Measurements from ENCODE around the gene KIF17. TPM values are rescaled to one million over a fixed set of nuclear protein-coding genes. Genes with fewer than 3 reads are reported as not detected.

The KIF17 gene
- total RNA-seq, 1 donor from 2014 or later: 2.2 TPM

GRCh38 chr1:20619999-20620398 is 97.8 kb downstream of the KIF17 start:
- TF ChIP-seq EZH2 (IDR thresholded peaks at IDR 0.05; ENCODE audit: insufficient read depth, low read length): no peak
- TF ChIP-seq, protein P1, sequence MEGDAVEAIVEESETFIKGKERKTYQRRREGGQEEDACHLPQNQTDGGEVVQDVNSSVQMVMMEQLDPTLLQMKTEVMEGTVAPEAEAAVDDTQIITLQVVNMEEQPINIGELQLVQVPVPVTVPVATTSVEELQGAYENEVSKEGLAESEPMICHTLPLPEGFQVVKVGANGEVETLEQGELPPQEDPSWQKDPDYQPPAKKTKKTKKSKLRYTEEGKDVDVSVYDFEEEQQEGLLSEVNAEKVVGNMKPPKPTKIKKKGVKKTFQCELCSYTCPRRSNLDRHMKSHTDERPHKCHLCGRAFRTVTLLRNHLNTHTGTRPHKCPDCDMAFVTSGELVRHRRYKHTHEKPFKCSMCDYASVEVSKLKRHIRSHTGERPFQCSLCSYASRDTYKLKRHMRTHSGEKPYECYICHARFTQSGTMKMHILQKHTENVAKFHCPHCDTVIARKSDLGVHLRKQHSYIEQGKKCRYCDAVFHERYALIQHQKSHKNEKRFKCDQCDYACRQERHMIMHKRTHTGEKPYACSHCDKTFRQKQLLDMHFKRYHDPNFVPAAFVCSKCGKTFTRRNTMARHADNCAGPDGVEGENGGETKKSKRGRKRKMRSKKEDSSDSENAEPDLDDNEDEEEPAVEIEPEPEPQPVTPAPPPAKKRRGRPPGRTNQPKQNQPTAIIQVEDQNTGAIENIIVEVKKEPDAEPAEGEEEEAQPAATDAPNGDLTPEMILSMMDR (IDR thresholded peaks at IDR 0.05; ENCODE audit: insufficient read depth, low read depth, low read length): no peak
- Mint-ChIP-seq H3K27me3 (ENCODE audit: low read depth, unreplicated experiment) (peaks cover 21% of the 10 kb centered on the region), H3K27ac (ENCODE audit: unreplicated experiment) (no peak overlapping the region), H3K9me3 (ENCODE audit: unreplicated experiment) (peaks cover 1% of the 10 kb centered on the region), H3K36me3 (ENCODE audit: low read depth, unreplicated experiment) (no peaks in the 10 kb centered on the region), H3K4me1 (ENCODE audit: low read depth, unreplicated experiment) (no peaks in the 10 kb centered on the region), H3K4me3 (ENCODE audit: unreplicated experiment) (no peak overlapping the region)
- Histone ChIP-seq H3K27ac (ENCODE audit: low read depth, low read length) (no peak overlapping the region), H3K36me3 (ENCODE audit: insufficient read depth, low read length) (no peaks in the 10 kb centered on the region), H3K27me3 (ENCODE audit: insufficient read depth, low read length) (no peaks in the 10 kb centered on the region), H3K4me2 (ENCODE audit: low read length) (no peak overlapping the region), H3K4me1 (ENCODE audit: insufficient read depth, low read length) (no peaks in the 10 kb centered on the region), H2AFZ (ENCODE audit: low read depth, low read length) (no peak overlapping the region), H4K20me1 (ENCODE audit: insufficient read depth, low read length) (no peaks in the 10 kb centered on the region), H3K79me2 (ENCODE audit: insufficient read depth, low read length) (no peaks in the 10 kb centered on the region), H3K9me3 (ENCODE audit: insufficient read depth, low read depth, low read length) (no peaks in the 10 kb centered on the region), H3K9ac (ENCODE audit: low read length) (no peak overlapping the region), H3K4me3 (ENCODE audit: insufficient read depth, low read depth, low read length) (no peak overlapping the region)
- FAIRE-seq: no peak
- no peak for DNase-seq (ENCODE audit: low read depth)

DNA sequence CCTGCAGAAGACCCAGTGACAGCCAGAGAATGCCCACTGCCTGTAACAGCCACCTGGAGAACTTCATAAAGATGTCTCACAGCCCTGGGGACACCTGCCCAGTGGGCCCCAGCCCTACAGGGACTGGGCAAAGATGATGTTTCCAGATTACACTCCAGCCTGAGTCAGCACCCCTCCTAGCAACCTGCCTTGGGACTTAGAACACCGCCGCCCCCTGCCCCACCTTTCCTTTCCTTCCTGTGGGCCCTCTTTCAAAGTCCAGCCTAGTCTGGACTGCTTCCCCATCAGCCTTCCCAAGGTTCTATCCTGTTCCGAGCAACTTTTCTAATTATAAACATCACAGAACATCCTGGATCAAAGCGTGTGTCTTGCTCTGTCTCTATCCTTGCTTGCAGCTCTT is 99.3 kb downstream of the KIF17 start:
- peaks cover 9% of the 10 kb centered on the region for H3K4me1 ChIP-seq (ENCODE audit: insufficient read depth, low read length)
- H3K27me3 ChIP-seq (ENCODE audit: insufficient read depth, low read length): no peaks in the 10 kb centered on the region
- no peaks in the 10 kb centered on the region for H3K9me3 ChIP-seq (ENCODE audit: insufficient read depth, low read depth, low read length)
- no peaks in the 10 kb centered on the region for H3K9me3 Mint-ChIP-seq (ENCODE audit: unreplicated experiment)
- FAIRE-seq: no peak
- H3K36me3 ChIP-seq (ENCODE audit: insufficient read depth, low read length): no peaks in the 10 kb centered on the region
- no peaks in the 10 kb centered on the region for H3K36me3 Mint-ChIP-seq (ENCODE audit: low read depth, unreplicated experiment)
- H3K27ac Mint-ChIP-seq (ENCODE audit: unreplicated experiment): no peak overlapping the region
- DNase-seq (ENCODE audit: low read depth): no peak
- no peak overlapping the region for H2AFZ ChIP-seq (ENCODE audit: low read depth, low read length)
- no peak overlapping the region for H3K4me3 Mint-ChIP-seq (ENCODE audit: unreplicated experiment)
- peaks cover 21% of the 10 kb centered on the region for H3K27me3 Mint-ChIP-seq (ENCODE audit: low read depth, unreplicated experiment)
- no peak overlapping the region for H3K4me3 ChIP-seq (ENCODE audit: insufficient read depth, low read depth, low read length)
- no peak overlapping the region for H3K9ac ChIP-seq (ENCODE audit: low read length)
- H4K20me1 ChIP-seq (ENCODE audit: insufficient read depth, low read length): no peaks in the 10 kb centered on the region
- TF ChIP-seq EZH2 (IDR thresholded peaks at IDR 0.05; ENCODE audit: insufficient read depth, low read length): no peak
- TF ChIP-seq, protein P1 (IDR thresholded peaks at IDR 0.05; ENCODE audit: insufficient read depth, low read depth, low read length): no peak
- H3K4me1 Mint-ChIP-seq (ENCODE audit: low read depth, unreplicated experiment): peaks cover 6% of the 10 kb centered on the region
- H3K79me2 ChIP-seq (ENCODE audit: insufficient read depth, low read length): no peaks in the 10 kb centered on the region
- no peak overlapping the region for H3K27ac ChIP-seq (ENCODE audit: low read depth, low read length)
- no peak overlapping the region for H3K4me2 ChIP-seq (ENCODE audit: low read length)

DNA sequence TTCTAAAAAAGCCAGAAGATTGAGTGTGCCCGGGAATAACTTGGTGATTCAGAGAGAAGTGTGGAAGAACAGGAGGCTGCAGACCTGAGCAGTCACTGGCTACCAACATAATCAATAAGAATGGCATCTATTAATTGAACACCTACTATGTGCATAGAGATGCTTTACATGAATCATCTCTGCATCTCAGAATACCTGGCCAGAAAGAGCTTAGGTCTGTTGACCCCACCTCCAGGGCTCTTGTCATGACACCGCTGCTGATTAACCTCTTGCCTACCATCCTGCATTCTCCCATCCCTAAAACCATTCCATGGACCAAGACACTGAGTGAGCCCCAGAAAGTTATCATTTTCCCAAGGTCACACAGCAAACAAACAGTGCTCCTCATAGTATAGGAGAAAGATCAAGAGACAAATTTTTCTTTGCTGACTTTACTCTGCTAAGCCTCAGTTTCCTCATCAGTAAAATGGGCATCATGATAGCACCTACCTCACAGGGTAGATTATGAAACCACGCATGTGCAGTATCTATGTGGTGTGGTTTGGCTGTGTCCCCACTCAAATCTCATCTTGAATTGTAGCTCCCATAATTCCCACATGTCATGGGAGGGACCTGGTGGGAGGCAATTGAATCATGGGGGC is 100.8 kb downstream of the KIF17 start:
- no peak overlapping the region for H2AFZ ChIP-seq (ENCODE audit: low read depth, low read length)
- no peaks in the 10 kb centered on the region for H3K27me3 ChIP-seq (ENCODE audit: insufficient read depth, low read length)
- H3K9me3 Mint-ChIP-seq (ENCODE audit: unreplicated experiment): no peaks in the 10 kb centered on the region
- TF ChIP-seq, protein P1 (IDR thresholded peaks at IDR 0.05; ENCODE audit: insufficient read depth, low read depth, low read length): no peak
- TF ChIP-seq EZH2 (IDR thresholded peaks at IDR 0.05; ENCODE audit: insufficient read depth, low read length): no peak
- H3K27me3 Mint-ChIP-seq (ENCODE audit: low read depth, unreplicated experiment): peaks cover 17% of the 10 kb centered on the region
- H3K27ac Mint-ChIP-seq (ENCODE audit: unreplicated experiment): no peak overlapping the region
- FAIRE-seq: no peak
- H3K4me1 Mint-ChIP-seq (ENCODE audit: low read depth, unreplicated experiment): peaks cover 8% of the 10 kb centered on the region
- H3K36me3 ChIP-seq (ENCODE audit: insufficient read depth, low read length): no peaks in the 10 kb centered on the region
- no peak overlapping the region for H3K27ac ChIP-seq (ENCODE audit: low read depth, low read length)
- peak overlapping the region; percentile 13 for H3K4me2 ChIP-seq (ENCODE audit: low read length)
- no peak overlapping the region for H3K4me3 ChIP-seq (ENCODE audit: insufficient read depth, low read depth, low read length)
- H3K36me3 Mint-ChIP-seq (ENCODE audit: low read depth, unreplicated experiment): no peaks in the 10 kb centered on the region
- H3K9me3 ChIP-seq (ENCODE audit: insufficient read depth, low read depth, low read length): no peaks in the 10 kb centered on the region
- H3K4me1 ChIP-seq (ENCODE audit: insufficient read depth, low read length): peaks cover 16% of the 10 kb centered on the region
- no peak overlapping the region for H3K4me3 Mint-ChIP-seq (ENCODE audit: unreplicated experiment)
- no peak for DNase-seq (ENCODE audit: low read depth)
- H3K9ac ChIP-seq (ENCODE audit: low read length): no peak overlapping the region
- H4K20me1 ChIP-seq (ENCODE audit: insufficient read depth, low read length): no peaks in the 10 kb centered on the region
- no peaks in the 10 kb centered on the region for H3K79me2 ChIP-seq (ENCODE audit: insufficient read depth, low read length)
